Coronary artery (tissue), 2 donors: Measurements from ENCODE around the gene RAMAC.
"Not testable (repeated sequence)": the region's sequence is repeated elsewhere in the genome, so short reads cannot be mapped to it uniquely, and the experiment has no call there.

Experiments used
- DNase-seq: peaks from one replicate; pipeline ENCODE4 v3.0.0-alpha.2; 2017; ENCODE audit warnings: low spot score
- H3K27ac ChIP-seq, 2 donors: fragments of 200-600 bp; sonication (generic); one replicate each; pipeline ENCODE4 v1.5.1; 2016 to 2019
- H3K4me3 ChIP-seq: fragments of 200-600 bp; sonication (generic); 2 replicates; pipeline ENCODE4 v1.5.1; 2016; ENCODE audit warnings: mild to moderate bottlenecking, moderate library complexity
- CTCF ChIP-seq: fragments of 200-600 bp; sonication (generic); IDR thresholded peaks from one replicate; pipeline ENCODE4 v1.5.1; 2019; ENCODE audit warnings: antibody characterized with exemption

The RAMAC gene

GRCh38 chr15:82995076-82995475, 9.1 kb downstream of the RAMAC start:
- DNase-seq = no peak
- no peak overlapping the region for H3K27ac ChIP-seq
- no peak overlapping the region for H3K4me3 ChIP-seq
- TF ChIP-seq CTCF = no peak

DNA sequence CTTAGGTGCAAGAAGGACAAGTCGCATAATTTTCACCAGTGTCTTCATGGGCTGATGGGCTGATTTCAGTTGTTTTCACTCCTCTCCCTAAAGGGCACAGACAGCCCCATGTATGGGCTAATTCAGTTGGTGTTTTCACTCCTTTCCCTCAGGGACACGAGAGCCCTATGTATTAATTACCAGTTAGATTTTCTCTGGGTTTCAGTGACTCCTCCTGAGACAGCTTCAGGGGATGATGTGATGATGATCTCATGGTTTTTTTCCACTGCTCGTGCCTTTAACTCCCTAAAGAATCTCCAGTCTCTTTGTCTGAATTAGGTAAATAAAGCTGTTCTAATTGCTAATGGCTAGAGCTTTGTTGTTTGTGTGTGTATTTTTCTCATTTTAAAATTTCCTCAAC, 9.9 kb downstream of the RAMAC start:
- no peak overlapping the region for H3K27ac ChIP-seq
- H3K4me3 ChIP-seq = no peak overlapping the region
- DNase-seq = no peak
- no peak for TF ChIP-seq CTCF

GRCh38 chr15:82999426-82999825, 13.4 kb downstream of the RAMAC start:
- TF ChIP-seq CTCF = no peak
- Histone ChIP-seq H3K4me3 (no peak overlapping the region), H3K27ac (no peak overlapping the region)
- no peak for DNase-seq

DNA sequence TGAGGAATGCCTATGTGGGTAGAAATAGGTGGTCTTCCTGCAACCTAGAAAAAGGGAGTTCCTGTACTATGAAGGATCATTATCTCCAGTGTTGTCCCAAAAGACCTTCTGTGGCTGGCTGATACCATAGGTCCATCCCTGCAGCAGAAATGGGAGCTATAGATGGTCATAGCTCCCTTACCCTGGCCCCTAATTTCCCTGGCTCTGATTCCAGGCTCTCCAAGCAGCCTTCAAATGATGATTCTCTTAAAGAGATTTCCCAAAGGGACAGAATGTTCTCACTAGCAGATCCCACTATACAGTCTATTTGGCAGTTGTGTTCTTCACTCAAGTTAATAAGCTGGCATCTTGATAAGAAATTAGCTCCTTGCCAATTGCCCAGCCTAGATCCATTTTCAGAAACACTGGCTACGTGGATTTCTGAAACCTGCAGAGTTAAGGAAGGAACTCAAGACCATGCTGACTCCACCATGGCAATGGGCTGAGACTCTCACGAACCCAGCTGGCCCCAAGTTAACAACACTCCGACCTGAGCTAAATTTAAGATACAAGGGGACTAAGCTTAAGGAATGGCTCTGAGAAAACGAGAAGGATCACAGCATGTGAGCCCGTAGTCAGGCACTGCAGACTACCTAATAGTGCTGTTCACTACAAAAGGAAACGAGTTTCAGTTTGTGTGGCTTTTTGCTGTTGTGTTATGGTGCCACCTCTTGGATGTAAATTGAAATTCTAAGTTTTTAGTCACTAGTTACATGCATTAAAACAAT, 14.1 kb downstream of the RAMAC start:
- Histone ChIP-seq H3K27ac (peak overlapping the region; percentile 6 to 14), H3K4me3 (peak overlapping the region; percentile 52)
- DNase-seq = no peak
- peak; percentile 40 for TF ChIP-seq CTCF

- H3K27ac ChIP-seq, H3K4me3 ChIP-seq, DNase-seq: not testable (repeated sequence)
Measured at GRCh38 chr15:83000672-83001031, 14.6 kb downstream of the RAMAC start.

DNA sequence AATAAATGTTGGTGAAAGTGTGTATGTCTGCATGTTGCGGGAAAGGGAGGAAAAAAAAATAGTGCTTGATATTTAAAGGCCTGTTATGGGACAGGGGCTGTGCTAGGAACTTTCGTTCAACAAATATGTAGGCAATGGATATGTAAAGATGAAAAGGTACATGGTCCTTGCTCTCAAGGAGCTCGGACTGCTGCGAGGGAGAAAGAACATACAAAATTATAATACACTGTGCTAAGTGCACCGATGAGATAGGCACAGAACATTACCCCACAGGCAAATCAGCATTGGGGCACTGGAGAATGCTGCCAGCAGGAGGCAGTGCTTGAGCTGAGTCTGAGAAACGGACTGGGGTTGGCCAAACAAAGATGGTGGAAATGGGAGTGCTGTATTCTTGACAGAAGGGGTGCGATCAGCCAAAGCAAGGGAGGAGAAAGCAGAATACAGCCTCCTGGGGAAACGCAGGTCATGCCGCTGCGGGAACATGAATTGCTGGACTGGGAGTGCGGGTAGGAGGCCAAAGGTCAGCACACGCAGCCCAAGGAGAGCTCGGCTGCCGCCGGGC, 24.8 kb downstream of the RAMAC start:
- DNase-seq = peak; percentile 74
- H3K27ac ChIP-seq = peak overlapping the region; percentile 65 to 87
- peak; percentile 31 for TF ChIP-seq CTCF
- H3K4me3 ChIP-seq = peak overlapping the region; percentile 85

GRCh38 chr15:83011271-83012075, 25.5 kb downstream of the RAMAC start, which contains the start of gene C15orf40:
TSS of gene C15orf40 (minus strand) at chr15:83011639. CDS start at chr15:83011607, 32 bp downstream.
- Histone ChIP-seq H3K27ac (peak within 1 kb of the TSS; percentile 65 to 87), H3K4me3 (peak within 1 kb of the TSS; percentile 85)
- TF ChIP-seq CTCF = peak; percentile 42
- DNase-seq = peak; percentile 88
